ENCODE measurements around the gene FCER2. TPM values are rescaled to one million over a fixed set of nuclear protein-coding genes. Genes with fewer than 3 reads are reported as not detected.

FCER2 gene
- total RNA-seq, 1 donor from 2014 or later, result 0.50 TPM

DNA sequence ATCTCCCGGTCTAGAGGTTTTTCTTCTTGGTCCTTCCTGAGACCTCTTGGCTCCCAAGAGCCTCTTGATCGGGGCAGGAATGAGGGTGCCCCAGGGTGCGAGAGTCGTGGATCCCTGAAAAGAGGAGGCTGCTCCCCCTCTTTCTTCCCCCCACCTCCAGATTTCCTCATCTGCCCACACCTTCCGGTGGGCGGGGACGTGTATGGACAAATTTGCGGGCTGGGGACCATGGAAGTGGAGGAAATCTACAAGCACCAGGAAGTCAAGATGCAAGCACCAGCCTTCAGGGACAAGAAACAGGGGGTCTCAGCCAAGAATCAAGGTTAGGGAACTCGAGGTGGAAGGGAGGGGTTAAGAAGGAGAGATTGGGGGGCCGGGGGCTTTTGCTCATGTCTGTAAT lies 25.1 kb downstream of the FCER2 start, which contains the start of gene MCEMP1:
MCEMP1 (plus strand) TSS at position 237 of the 400 bp plus-strand sequence; CDS start at position 268, 31 bp downstream.
- Histone ChIP-seq H3K27me3 (ENCODE audit: low read depth) (peaks cover 4% of the 10 kb centered on the region), H3K27ac (peak within 1 kb of the TSS; percentile 53), H3K9me3 (no peaks in the 10 kb centered on the region), H3K4me3 (peak within 1 kb of the TSS; percentile 100), H3K4me1 (peaks cover 9% of the 10 kb centered on the region), H3K36me3 (no peaks in the 10 kb centered on the region)
- DNase-seq (peak; percentile 82), ATAC-seq (no peak)
- intact Hi-C loops (cut with DNase I), result no loop called here
- no peak for TF ChIP-seq CTCF (IDR thresholded peaks at IDR 0.05)

- intact Hi-C loops (cut with DNase I), result no loop called here
- no peak for TF ChIP-seq CTCF (IDR thresholded peaks at IDR 0.05)
- no peaks in the 10 kb centered on the region for H3K9me3 ChIP-seq
- DNase-seq, result peak; percentile 81
- ATAC-seq, result peak; percentile 7 to 22
- H3K27me3 ChIP-seq (ENCODE audit: low read depth), result peaks cover 4% of the 10 kb centered on the region
- H3K36me3 ChIP-seq, result no peaks in the 10 kb centered on the region
- peak overlapping the region; percentile 49 for H3K27ac ChIP-seq
- H3K4me1 ChIP-seq, result peaks cover 7% of the 10 kb centered on the region
- peak overlapping the region; percentile 100 for H3K4me3 ChIP-seq
Observed at GRCh38 chr19:7676376-7676775, 25.6 kb downstream of the FCER2 start.

DNA sequence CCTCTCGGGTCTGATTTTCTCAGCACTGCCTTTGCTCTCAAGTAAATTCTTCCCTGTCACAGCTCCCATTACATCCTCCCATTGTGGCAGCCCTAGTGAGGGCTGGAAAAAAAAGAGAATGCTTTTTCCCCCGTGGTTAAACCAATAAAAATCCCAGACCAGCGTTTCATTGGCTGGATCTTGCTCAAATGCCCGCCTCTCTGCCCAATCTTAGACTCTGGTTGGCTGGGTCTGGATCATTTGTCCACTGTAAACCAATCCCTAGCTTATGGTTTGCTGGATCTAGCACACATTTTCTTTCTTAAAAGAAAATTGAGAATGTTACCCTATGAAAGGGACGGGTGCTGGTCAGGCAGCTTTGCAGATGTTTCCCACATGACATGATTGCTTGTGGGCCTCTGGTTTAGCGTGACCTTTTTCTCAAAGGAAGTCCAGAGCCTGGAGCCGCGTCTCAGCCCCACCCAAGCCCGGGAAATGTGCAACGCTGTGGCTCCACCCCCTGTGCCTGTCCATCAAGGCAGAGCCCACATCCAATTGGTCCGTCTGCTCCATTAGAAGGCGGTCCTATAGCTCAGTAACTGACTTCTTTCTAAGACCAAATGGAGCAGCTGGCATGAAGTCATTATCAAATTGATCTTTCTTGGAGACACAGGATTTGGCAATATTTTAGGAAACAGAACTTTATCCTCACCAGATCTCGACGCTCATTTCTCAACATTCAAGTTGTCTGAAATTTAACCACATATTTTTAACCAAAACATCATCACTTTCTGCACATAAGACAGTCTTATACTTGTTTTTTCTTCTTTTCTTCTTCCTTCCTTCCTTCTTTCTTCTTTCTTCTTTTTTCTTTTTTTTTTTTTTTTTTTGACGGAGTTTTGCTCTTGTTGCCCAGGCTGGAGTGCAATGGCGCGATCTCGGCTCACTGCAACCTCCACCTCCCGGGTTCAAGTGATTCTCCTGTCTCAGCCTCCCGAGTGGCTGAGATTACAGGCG lies 27.6 kb downstream of the FCER2 start:
- H3K27me3 ChIP-seq (ENCODE audit: low read depth), result peaks cover 16% of the 10 kb centered on the region
- no peak for TF ChIP-seq CTCF (IDR thresholded peaks at IDR 0.05)
- ATAC-seq, result peak; percentile 85 to 91
- no peak overlapping the region for H3K4me3 ChIP-seq
- no peaks in the 10 kb centered on the region for H3K36me3 ChIP-seq
- peak; percentile 89 for DNase-seq
- no peaks in the 10 kb centered on the region for H3K9me3 ChIP-seq
- no peaks in the 10 kb centered on the region for H3K4me1 ChIP-seq
- no peak overlapping the region for H3K27ac ChIP-seq
- intact Hi-C loops (cut with DNase I), result no loop called here

GRCh38 chr19:7672522-7672921 lies 29.4 kb downstream of the FCER2 start:
- Histone ChIP-seq H3K27ac (no peak overlapping the region), H3K27me3 (ENCODE audit: low read depth) (peaks cover 23% of the 10 kb centered on the region), H3K36me3 (no peaks in the 10 kb centered on the region), H3K9me3 (no peaks in the 10 kb centered on the region), H3K4me1 (no peaks in the 10 kb centered on the region), H3K4me3 (no peak overlapping the region)
- DNase-seq, result no peak
- TF ChIP-seq CTCF (IDR thresholded peaks at IDR 0.05), result no peak
- intact Hi-C loops (cut with DNase I), result no loop called here
- no peak for ATAC-seq

- TF ChIP-seq CTCF (IDR thresholded peaks at IDR 0.05), result no peak
- DNase-seq (no peak), ATAC-seq (no peak)
- intact Hi-C loops (cut with DNase I), result no loop called here
- H3K4me1 ChIP-seq, result no peaks in the 10 kb centered on the region
- no peaks in the 10 kb centered on the region for H3K36me3 ChIP-seq
- no peak overlapping the region for H3K27ac ChIP-seq
- peaks cover 23% of the 10 kb centered on the region for H3K27me3 ChIP-seq (ENCODE audit: low read depth)
- H3K9me3 ChIP-seq, result no peaks in the 10 kb centered on the region
- peak overlapping the region; percentile 14 for H3K4me3 ChIP-seq
Observed at GRCh38 chr19:7670790-7671189, 31.1 kb downstream of the FCER2 start.
